Measurements from ENCODE around the gene DYNC1LI2.

The DYNC1LI2 gene

DNA sequence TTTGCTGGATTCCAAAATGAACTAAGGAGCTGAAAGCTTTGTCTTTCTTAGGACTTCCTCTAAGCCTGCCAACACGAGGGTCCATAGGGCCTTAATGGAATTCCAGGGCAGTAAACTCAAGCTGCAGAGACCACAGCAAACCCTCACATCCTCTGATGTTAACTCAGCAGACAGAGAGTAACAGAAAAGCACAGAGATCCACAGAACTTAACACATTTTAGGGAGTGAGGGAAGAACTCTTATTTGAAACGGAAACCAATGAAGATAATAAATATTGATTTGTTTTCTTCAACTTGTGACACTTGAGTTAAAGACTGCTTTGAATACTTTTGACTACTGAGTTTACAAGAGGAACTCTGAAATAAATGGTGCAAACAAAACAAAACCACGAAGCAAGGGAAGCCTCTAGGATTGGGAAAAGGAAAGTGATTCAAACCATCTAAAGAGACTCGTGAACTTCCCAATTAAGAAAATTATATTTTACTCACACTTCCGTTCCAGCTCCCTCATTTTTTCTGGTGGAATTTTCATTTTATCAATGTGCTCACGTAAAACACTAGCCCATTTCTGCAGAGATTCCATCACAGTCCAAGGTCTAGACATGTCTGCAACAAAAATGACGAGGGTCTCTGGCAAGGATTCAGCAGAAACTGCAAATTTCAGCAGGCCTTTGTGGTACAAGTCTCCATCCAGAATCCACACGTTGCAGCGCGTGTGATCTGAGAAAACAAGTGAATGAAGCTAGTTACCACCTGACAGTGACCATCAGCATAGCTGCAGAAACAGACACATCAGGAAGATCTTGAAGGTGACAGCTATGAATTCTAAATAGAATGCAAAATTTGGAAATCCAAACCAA is 9.2 kb downstream of the DYNC1LI2 start:
- Histone ChIP-seq H3K79me2 (peaks cover 6% of the 10 kb centered on the region), H3K27ac (peak overlapping the region; percentile 83), H3K9me3 (ENCODE audit: control insufficient read depth, low read length) (no peaks in the 10 kb centered on the region), H3K27me3 (ENCODE audit: control insufficient read depth, insufficient read depth, low read length) (no peaks in the 10 kb centered on the region), H3K4me1 (peaks cover 25% of the 10 kb centered on the region), H3K36me3 (ENCODE audit: control insufficient read depth, insufficient read depth, low read length) (no peaks in the 10 kb centered on the region), H3K9ac (no peak overlapping the region), H2AFZ (no peak overlapping the region), H3K4me2 (ENCODE audit: low read length) (peak overlapping the region; percentile 40), H3K4me3 (ENCODE audit: low read depth, low read length) (peak overlapping the region; percentile 8)
- TF ChIP-seq, protein P1, sequence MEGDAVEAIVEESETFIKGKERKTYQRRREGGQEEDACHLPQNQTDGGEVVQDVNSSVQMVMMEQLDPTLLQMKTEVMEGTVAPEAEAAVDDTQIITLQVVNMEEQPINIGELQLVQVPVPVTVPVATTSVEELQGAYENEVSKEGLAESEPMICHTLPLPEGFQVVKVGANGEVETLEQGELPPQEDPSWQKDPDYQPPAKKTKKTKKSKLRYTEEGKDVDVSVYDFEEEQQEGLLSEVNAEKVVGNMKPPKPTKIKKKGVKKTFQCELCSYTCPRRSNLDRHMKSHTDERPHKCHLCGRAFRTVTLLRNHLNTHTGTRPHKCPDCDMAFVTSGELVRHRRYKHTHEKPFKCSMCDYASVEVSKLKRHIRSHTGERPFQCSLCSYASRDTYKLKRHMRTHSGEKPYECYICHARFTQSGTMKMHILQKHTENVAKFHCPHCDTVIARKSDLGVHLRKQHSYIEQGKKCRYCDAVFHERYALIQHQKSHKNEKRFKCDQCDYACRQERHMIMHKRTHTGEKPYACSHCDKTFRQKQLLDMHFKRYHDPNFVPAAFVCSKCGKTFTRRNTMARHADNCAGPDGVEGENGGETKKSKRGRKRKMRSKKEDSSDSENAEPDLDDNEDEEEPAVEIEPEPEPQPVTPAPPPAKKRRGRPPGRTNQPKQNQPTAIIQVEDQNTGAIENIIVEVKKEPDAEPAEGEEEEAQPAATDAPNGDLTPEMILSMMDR (IDR thresholded peaks at IDR 0.05), result no peak

GRCh38 chr16:66741169-66741900 is 10.1 kb downstream of the DYNC1LI2 start:
- Histone ChIP-seq H3K9me3 (ENCODE audit: control insufficient read depth, low read length) (no peaks in the 10 kb centered on the region), H3K4me1 (peaks cover 25% of the 10 kb centered on the region), H3K4me2 (ENCODE audit: low read length) (peak overlapping the region; percentile 40), H3K79me2 (peaks cover 8% of the 10 kb centered on the region), H3K4me3 (ENCODE audit: low read depth, low read length) (peak overlapping the region; percentile 8), H3K27ac (peak overlapping the region; percentile 83), H3K36me3 (ENCODE audit: control insufficient read depth, insufficient read depth, low read length) (no peaks in the 10 kb centered on the region), H3K9ac (no peak overlapping the region), H2AFZ (peak overlapping the region; percentile 59), H3K27me3 (ENCODE audit: control insufficient read depth, insufficient read depth, low read length) (no peaks in the 10 kb centered on the region)
- TF ChIP-seq, protein P1 (IDR thresholded peaks at IDR 0.05), result no peak

DNA sequence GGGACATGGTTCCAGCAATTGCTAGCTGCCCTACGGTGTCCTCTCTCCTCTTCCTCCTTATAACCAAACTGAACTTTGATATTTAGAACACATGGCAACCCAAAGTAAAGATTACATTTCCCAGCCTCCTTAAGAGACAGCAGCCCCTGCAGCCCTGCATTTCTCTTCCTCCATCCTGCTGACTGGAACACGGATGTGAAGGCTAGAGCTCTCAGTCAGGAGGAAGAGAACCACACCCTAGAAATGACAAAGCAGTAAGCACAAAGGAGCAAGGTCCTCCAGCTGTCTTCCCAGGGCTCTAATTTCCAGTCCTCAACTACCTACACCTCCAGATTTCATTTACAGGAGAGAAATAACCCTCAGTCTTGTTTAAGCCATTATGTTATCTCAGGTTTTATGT is 10.9 kb downstream of the DYNC1LI2 start:
- TF ChIP-seq, protein P1 (IDR thresholded peaks at IDR 0.05), result no peak
- Histone ChIP-seq H2AFZ (no peak overlapping the region), H3K9me3 (ENCODE audit: control insufficient read depth, low read length) (no peaks in the 10 kb centered on the region), H3K9ac (no peak overlapping the region), H3K79me2 (peaks cover 14% of the 10 kb centered on the region), H3K4me3 (ENCODE audit: low read depth, low read length) (no peak overlapping the region), H3K4me2 (ENCODE audit: low read length) (no peak overlapping the region), H3K27ac (peak overlapping the region; percentile 83), H3K4me1 (peaks cover 25% of the 10 kb centered on the region), H3K27me3 (ENCODE audit: control insufficient read depth, insufficient read depth, low read length) (no peaks in the 10 kb centered on the region), H3K36me3 (ENCODE audit: control insufficient read depth, insufficient read depth, low read length) (no peaks in the 10 kb centered on the region)

DNA sequence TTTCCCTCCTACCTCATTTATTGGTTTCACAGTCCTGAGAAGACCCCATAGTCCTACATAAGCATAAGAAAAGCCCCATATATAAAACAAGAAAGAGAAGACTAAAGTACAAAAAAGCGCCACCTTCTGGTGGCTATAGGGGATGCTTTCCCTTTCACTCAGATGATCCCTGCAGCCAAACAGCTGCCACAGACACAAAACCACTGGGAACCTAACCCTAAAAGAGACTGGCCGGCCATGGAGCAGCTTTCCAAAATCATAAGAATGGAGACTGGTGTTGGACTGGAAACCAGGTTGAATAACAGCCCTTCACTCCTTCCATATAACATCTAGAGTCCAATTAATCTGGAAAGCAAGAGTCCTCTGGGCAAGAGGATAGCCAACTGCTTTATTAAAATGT is 11.4 kb downstream of the DYNC1LI2 start:
- H3K4me2 ChIP-seq (ENCODE audit: low read length), result no peak overlapping the region

More for the DNA sequence above, 11.4 kb downstream of the DYNC1LI2 start:
- Histone ChIP-seq H2AFZ (no peak overlapping the region), H3K4me1 (peaks cover 25% of the 10 kb centered on the region), H3K9me3 (ENCODE audit: control insufficient read depth, low read length) (no peaks in the 10 kb centered on the region), H3K79me2 (peaks cover 19% of the 10 kb centered on the region), H3K9ac (no peak overlapping the region), H3K36me3 (ENCODE audit: control insufficient read depth, insufficient read depth, low read length) (no peaks in the 10 kb centered on the region), H3K27me3 (ENCODE audit: control insufficient read depth, insufficient read depth, low read length) (no peaks in the 10 kb centered on the region), H3K27ac (peak overlapping the region; percentile 83), H3K4me3 (ENCODE audit: low read depth, low read length) (no peak overlapping the region)
- TF ChIP-seq, protein P1 (IDR thresholded peaks at IDR 0.05), result peak; percentile 55

Measured in parathyroid adenoma (tissue), 2 donors.